GM12878 (cell line): ENCODE measurements around the gene BCAN. TPM values are rescaled to one million over a fixed set of nuclear protein-coding genes. Genes with fewer than 3 reads are reported as not detected.
A peak's percentile ranks its signal among the peaks of the same experiment; 100 is the strongest.

Experiments
- ATAC-seq: fragments of 200-7000 bp; cut with Tn5 transposase; 3 replicates; pipeline ENCODE4 v1.9.1; 2020; ENCODE audit warnings: mild to moderate bottlenecking, moderate library complexity
- BruUV-seq: library from RNA; stranded (reverse); fragments of 400-500 nt; replicated peaks from 2 replicates; lab custom pipeline; 2021; lab: Mats Ljungman, UMichigan
- CTCF ChIA-PET: fragments of 300-600 bp; sonication (Branson Sonifier 250); formaldehyde crosslinking; extraction: SDS; loops from one replicate; lab custom pipeline; 2021; ENCODE audit warnings: inconsistent platforms; lab: Yijun Ruan, JAX
- POLR2A ChIA-PET: fragments of 350-600 bp; formaldehyde crosslinking; extraction: SDS; loops from one replicate; lab custom pipeline; 2021; ENCODE audit warnings: inconsistent platforms; lab: Charles Lee
- RAD21 ChIA-PET: fragments of 300-600 bp; sonication (Branson Sonifier 250); formaldehyde crosslinking; loops from one replicate; lab custom pipeline; 2023; ENCODE audit warnings: antibody characterized with exemption; ENCODE audit not compliant: unreplicated experiment; lab: Charles Lee
- SMC1A ChIA-PET: fragments of 300-600 bp; sonication (Branson Sonifier 250); formaldehyde crosslinking; loops from one replicate; lab custom pipeline; 2023; ENCODE audit not compliant: unreplicated experiment, uncharacterized antibody; lab: Charles Lee
- DNase-seq: peaks from one replicate; pipeline ENCODE4 v3.0.0-alpha.2; 2011; ENCODE audit warnings: low read depth, low spot score
- FAIRE-seq: peaks from 3 replicates; lab custom pipeline; 2011; peaks lifted over from hg19 to GRCh38; lab: Jason Lieb, UNC
- H2AFZ ChIP-seq: 2 replicates; pipeline ENCODE4 v1.6.0; 2011; ENCODE audit warnings: low read depth, low read length, control low read depth; ENCODE audit not compliant: control insufficient read depth
- H3K27ac ChIP-seq: 2 replicates; pipeline ENCODE4 v1.5.1; 2011; ENCODE audit warnings: control low read depth; ENCODE audit not compliant: control insufficient read depth, insufficient read depth
- H3K27me3 ChIP-seq, 2 experiments: replicated peaks in 1 of 2; 2 replicates each; pipeline versions ENCODE4 v1.6.0 to v1.6.1; 2011; ENCODE audit warnings: low read length in 1 of 2; ENCODE audit not compliant: control insufficient read depth in 2 of 2, insufficient read depth in 2 of 2
- H3K36me3 ChIP-seq, 2 experiments: 2 replicates each; pipeline ENCODE4 v1.5.1; 2011; ENCODE audit warnings: low read length in 1 of 2; ENCODE audit not compliant: control insufficient read depth in 2 of 2, insufficient read depth in 2 of 2
- H3K4me1 ChIP-seq: 2 replicates; pipeline ENCODE4 v1.6.1; 2011; ENCODE audit warnings: mild to moderate bottlenecking, low read length, moderate library complexity, mixed read lengths; ENCODE audit not compliant: control insufficient read depth, insufficient read depth
- H3K4me2 ChIP-seq: 2 replicates; pipeline ENCODE4 v1.6.0; 2011; ENCODE audit warnings: control low read depth; ENCODE audit not compliant: control insufficient read depth, insufficient read depth
- H3K4me3 ChIP-seq: fragments of 200-600 bp; sonication (generic); 2 replicates; pipeline ENCODE4 v1.5.1; 2016
- H3K79me2 ChIP-seq: 2 replicates; pipeline ENCODE4 v1.6.0; 2011; ENCODE audit warnings: low read length; ENCODE audit not compliant: control insufficient read depth, insufficient read depth
- H3K9ac ChIP-seq: 2 replicates; pipeline ENCODE4 v1.8.0; 2011; ENCODE audit warnings: low read length, control low read depth, mixed read lengths; ENCODE audit not compliant: control insufficient read depth, insufficient read depth
- H3K9me3 ChIP-seq: replicated peaks from 3 replicates; pipeline ENCODE4 v1.5.1; 2011; ENCODE audit warnings: mild to moderate bottlenecking, low read length; ENCODE audit not compliant: control insufficient read depth, insufficient read depth
- H4K20me1 ChIP-seq: 2 replicates; pipeline ENCODE4 v1.6.0; 2011; ENCODE audit not compliant: control insufficient read depth, insufficient read depth
- HSF1 ChIP-seq: fragments of 150-350 bp; IDR thresholded peaks from 2 replicates; pipeline ENCODE4 v1.6.1; 2014; ENCODE audit warnings: mild to moderate bottlenecking, low read depth, low read length
- POLR2A ChIP-seq: IDR thresholded peaks from 2 replicates; pipeline ENCODE4 v1.6.1; 2011; ENCODE audit warnings: low read depth, mild to moderate bottlenecking, low read length
- WGBS: methylation state at CpG from one replicate; pipeline ENCODE4 v1.1.6; 2016; ENCODE audit warnings: low lambda C conversion rate; ENCODE audit not compliant: insufficient replicate concordance, insufficient coverage; ENCODE audit errors: missing lambda C conversion rate; 5-methylcytosine and 5-hydroxymethylcytosine counted together
- in situ Hi-C: fragments of 300-500 bp; cut with MboI; formaldehyde crosslinking; loops from 9 replicates; pipeline ENCODE4 v1.14.3; 2018; ENCODE audit warnings: mixed read lengths
- intact Hi-C: fragments of 100-400 bp; cut with micrococcal nuclease; formaldehyde crosslinking; loops from one replicate; pipeline ENCODE4 v1.14.2; 2022; ENCODE audit not compliant: unreplicated experiment
- polyA plus RNA-seq, 11 experiments: library from polyadenylated mRNA; depleted of rRNA in 4 of 11; unstranded in 6 of 11; stranded (reverse) in 5 of 11; fragments of >200 nt; fragmentation: Nextera tagmentation in 4 of 11; fragmentation: Illumina TruSeq in 1 of 11; extraction: Ambion mirVana in 4 of 11; extraction: Trizol in 1 of 11; gene quantifications; 1 replicate in 1 of 11; 2 replicates in 10 of 11; pipeline versions ENCODE4 v1.2.1 to v1.2.3, GENCODE V29; 2011 to 2016; ENCODE audit warnings: inconsistent platforms in 2 of 11, missing spikeins in 2 of 11, low read depth in 1 of 11
- total RNA-seq, 4 experiments: library from RNA; depleted of rRNA in 3 of 4; stranded (reverse); fragments of >200 nt in 3 of 4; fragmentation: Illumina TruSeq in 1 of 4; extraction: Trizol in 1 of 4; gene quantifications; 2 replicates each; pipeline versions ENCODE4 v1.2.1 to v1.2.3, GENCODE V29; 2013 to 2021

Gene BCAN
- total and polyA plus RNA-seq, 10 of the 15 experiments (the other 5 are each of a cell fraction or from before 2014, with no cell fraction given): 0.05 to 1.3 (median 0.18) TPM; not detected in 1

DNA sequence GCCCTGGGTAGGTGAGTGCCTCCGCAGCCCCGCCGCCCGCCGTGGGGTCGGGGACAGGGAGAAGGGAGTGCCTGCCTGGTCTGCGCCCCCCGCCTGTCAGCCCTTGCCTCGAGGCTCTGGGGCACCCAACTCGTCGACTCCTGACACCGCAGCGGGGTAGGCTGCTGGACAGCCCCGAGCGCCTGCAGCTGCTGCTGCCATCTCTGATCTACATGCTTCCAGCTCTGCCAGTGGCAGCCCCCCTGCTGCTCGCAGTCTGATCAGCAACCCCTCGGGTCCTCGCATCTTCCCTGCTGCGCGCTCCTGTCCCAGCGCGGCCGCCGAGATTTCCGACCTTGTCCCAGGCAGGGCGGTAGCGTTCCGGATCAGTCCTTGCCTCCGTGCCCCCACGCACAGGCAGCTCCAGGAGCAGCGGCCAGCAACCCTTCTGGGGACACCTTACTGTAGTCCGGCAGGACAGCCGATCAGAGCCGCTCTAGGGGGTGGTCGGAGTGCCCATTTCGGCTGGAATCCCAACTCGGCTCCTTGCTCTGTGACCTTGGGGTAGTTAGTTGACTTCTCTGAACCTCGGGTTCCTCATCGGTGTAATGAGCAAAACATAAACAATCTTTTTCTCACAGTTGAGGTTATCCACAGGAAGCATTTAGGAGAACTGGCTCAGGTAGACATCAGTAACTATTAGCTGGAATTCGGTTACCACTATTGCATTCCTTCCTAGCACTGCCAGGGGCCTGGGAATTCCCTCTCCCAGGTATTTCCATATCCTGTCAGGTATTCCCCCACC, 540 bp downstream of the BCAN start:
- Histone ChIP-seq H3K27me3 (peaks cover 0 to 2% of the 10 kb centered on the region in 2 experiments), H2AFZ (no peak overlapping the region), H3K27ac (no peak overlapping the region), H3K4me1 (peaks cover 8% of the 10 kb centered on the region), H3K36me3 (no peaks in the 10 kb centered on the region), H4K20me1 (no peaks in the 10 kb centered on the region)
- POLR2A ChIA-PET: interaction anchor here (0.5 to 1.4 kb wide), 3 partner anchors 15 to 21 kb away, joined by 3 to 5 read pairs (median 5); no protein-coding TSS in a partner anchor
- DNase-seq (no peak), ATAC-seq (no peak), FAIRE-seq (no peak)
- BruUV-seq: TSS peak; percentile 23
- RAD21 ChIA-PET: interaction anchor here (1.5 kb wide), 1 partner anchor 16 kb away, joined by 3 read pairs; no protein-coding TSS in a partner anchor
- CTCF ChIA-PET: interaction anchor here (1.0 to 4.2 kb wide), 6 partner anchors 15 to 257 kb away, joined by 3 to 26 read pairs (median 6); no protein-coding TSS in a partner anchor
- intact Hi-C loops: no loop called here
- SMC1A ChIA-PET: interaction anchor here (1.6 to 2.5 kb wide), 3 partner anchors 10 to 15 kb away, joined by 3 to 8 read pairs (median 5); no protein-coding TSS in a partner anchor
- in situ Hi-C loops: no loop called here
- TF ChIP-seq POLR2A: peak; percentile 14; the same call in 1 of the 2 replicates
- no peak for TF ChIP-seq HSF1
- TF ChIP-seq, all 136 proteins: peak for 1
- no peak overlapping the region for H3K4me2 ChIP-seq
- H3K4me3 ChIP-seq: no peak overlapping the region
- H3K9ac ChIP-seq: no peak overlapping the region
- WGBS: 55% methylated on average over 40 of the region's 40 CpGs
- H3K79me2 ChIP-seq: no peaks in the 10 kb centered on the region
- H3K9me3 ChIP-seq: no peaks in the 10 kb centered on the region
